Adipose tissue (tissue), 3 donors: Measurements from ENCODE around the gene LAMA3. TPM values are rescaled to one million over a fixed set of nuclear protein-coding genes. Genes with fewer than 3 reads are reported as not detected.
A peak's percentile ranks its signal among the peaks of the same experiment; 100 is the strongest.

Experiments
- H3K27ac ChIP-seq: one replicate; pipeline ENCODE4 v1.5.1; 2013; ENCODE audit warnings: low read depth, low read length
- WGBS, 3 donors: extraction: QIAGEN DNeasy Blood & Tissue Kit; methylation state at CpG; one replicate each; pipeline ENCODE4 v1.1.7; 2013; 5-methylcytosine and 5-hydroxymethylcytosine counted together
- polyA plus RNA-seq, 3 donors: library from polyadenylated mRNA; stranded (reverse); fragments of 200-250 nt; gene quantifications; one replicate each; pipeline ENCODE4 v1.2.3, GENCODE V29; 2013
- donor health status: healthy with polysubstance abuse.
- donor health status: Bipolar disorder and iron deficiency.
- donor health status: healthy.

LAMA3 gene
- polyA plus RNA-seq, 3 donors = 2.1 to 20.8 (median 6.2) TPM

DNA sequence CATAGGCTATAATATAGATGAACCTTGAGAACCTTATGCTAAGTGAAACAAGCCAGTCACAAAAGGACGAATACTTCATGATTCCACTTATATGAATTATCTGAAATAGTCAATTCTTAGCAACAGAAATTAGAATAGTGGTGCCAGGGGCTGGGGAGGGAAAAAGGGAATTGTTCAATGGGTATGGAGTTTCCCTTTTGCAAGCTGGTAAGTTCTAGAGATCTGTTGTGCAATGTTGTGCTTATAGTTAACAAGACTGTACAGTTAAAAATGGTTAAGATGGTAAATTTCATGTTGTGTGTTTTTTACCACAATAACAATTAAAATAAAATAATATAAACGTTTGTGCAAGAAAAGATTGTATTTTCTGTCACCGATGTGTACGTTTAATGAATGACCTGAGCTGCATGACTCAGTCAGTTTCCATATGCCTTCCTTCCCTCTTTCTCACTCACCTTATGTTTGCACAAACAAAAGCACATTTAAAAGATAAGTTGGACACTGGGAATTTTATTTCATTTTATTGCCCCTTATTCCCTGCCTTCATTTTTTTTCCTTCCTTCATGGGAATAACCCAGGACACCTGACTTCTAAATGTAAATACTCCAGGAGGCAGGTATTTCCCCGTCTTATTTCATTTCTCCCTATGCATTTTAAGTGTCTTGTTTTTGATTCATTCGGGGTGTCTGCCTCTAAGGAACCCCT, 181.6 kb downstream of the LAMA3 start:
- whole genome bisulfite sequencing, 3 donors = 61 to 67% (median 65%) methylated on average over 6 of the region's 6 CpGs
- H3K27ac ChIP-seq = no peak overlapping the region

DNA sequence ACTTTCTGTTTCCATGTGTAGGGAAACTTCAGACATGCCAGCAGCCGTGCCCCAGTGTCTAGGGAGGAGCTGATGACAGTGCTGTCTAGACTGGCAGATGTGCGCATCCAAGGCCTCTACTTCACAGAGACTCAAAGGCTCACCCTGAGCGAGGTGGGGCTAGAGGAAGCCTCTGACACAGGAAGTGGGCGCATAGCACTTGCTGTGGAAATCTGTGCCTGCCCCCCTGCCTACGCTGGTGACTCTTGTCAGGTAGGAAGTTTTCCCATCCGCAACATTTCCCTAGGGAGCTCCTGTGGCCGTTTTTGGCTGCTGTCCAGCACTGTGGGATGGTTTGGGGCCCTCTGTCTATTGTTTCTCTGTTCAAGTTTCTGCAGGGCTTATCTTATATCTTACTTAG, 182.2 kb downstream of the LAMA3 start:
- 42 to 61% (median 45%) methylated on average over 7 of the region's 7 CpGs for WGBS, 3 donors
- H3K27ac ChIP-seq = no peak overlapping the region

DNA sequence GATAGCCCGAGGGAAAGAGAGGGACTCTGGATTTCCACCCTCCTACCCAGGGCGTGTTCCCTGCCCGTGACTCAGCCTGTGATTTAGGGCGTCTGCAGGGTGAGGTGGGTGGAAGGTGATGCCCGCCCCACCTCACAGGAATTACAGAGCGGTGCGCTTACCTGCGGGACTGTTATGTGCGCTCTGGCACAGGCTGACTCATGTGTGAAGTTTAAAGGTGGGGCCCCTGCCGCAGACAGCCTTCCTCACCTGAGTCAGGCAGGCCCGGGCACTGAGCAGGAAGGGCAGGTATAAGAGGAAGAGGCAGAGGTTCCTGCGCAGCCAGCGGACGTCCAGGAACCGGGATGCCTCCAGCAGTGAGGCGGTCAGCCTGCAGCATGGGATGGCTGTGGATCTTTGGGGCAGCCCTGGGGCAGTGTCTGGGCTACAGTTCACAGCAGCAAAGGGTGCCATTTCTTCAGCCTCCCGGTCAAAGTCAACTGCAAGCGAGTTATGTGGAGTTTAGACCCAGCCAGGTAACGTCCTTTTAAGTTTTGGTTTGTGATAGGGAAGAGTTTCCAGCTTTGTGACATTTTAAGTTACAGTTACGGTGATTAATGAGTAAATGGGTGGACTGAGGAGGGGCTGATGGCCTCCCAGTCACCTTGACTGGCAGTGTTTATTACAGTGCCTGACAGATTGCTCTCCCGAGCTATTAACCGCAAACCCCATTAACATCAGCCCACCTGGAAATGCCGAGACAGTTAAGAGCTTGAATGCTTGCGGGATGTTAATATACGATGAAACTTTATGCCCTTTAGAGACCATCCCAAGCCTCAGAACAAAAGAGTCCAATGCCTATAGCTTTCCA, 183.7 kb downstream of the LAMA3 start:
- 69 to 81% (median 80%) methylated on average over 25 of the region's 25 CpGs for WGBS, 3 donors
- H3K27ac ChIP-seq = no peak overlapping the region

DNA sequence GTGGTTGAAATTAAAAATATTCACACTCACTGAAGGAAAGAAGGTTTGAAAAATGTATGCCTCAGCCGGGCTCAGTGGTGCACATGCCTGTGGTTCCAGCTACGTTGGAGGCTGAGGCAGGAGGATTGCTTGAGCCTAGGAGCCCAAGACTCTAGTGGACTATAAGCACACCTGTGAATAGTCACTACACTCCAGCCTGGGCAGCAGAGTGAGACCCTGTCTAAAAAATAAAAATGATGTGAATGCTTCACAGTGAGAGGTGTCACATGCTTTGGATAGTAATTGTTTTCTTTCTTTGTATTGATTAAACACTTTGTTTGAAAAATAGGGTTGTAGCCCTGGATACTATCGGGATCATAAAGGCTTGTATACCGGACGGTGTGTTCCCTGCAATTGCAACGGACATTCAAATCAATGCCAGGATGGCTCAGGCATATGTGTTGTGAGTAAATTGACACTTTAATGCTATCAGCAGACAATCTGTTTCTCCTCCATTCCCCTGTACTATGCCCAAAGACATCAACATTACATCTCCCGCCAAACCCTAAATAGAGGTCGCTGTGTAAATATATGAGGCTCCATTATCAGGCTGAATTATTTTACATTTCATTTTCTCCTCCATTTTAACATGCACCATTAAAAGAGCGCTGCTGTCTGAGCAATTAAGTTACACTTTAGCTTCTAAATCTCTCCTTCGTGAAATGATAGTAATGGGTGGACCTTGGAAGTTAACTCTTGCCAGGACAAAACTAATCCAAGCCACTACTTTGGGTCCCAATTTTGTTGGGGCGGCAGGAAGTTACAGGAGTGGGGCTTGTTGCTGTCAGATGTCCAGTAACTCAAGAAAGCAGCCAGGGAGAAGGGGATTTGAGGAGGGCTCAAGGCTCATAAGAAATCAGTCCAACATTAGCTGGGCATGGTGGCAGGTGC, 187.0 kb downstream of the LAMA3 start:
- no peak overlapping the region for H3K27ac ChIP-seq
- WGBS, 3 donors = 75 to 91% (median 90%) methylated on average over 11 of the region's 11 CpGs

DNA sequence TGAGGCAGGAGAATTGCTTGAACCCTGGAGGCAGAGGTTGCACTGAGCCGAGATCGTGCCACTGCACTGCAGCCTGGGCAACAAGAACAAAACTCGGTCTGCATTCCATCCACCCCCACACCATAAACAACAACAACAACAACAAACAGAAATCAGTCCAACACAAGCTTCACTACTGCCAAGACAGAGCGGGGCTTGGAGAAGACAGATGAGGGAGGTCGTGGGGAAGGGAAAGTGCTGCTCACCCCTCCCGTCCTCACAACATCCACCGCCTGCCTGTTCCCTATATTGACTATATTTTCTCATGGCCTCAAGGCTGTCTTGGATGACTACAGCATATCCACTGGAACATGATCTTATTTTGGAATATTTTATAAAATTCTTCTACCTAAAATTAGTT, 187.7 kb downstream of the LAMA3 start:
- WGBS, 3 donors = 90 to 93% (median 91%) methylated on average over 7 of the region's 7 CpGs

DNA sequence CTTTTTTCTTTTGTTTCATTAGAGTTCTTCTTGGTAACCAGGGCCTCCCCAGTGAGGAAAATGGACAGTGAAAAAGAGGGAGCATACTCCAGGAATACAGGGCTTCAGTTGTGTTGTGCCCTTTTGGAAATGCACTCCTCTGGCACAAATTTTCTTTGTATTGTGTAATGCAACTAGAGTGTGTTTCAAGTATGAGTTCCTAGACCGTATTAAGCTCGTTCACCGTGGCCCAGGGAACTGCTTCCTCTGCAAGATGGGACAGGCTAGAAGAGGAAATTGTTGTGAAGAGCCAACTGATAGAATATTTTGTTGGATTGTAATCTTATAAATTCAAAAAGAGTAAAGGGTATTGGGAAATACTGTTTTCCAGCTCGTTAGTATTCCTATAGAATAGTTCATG, 188.1 kb downstream of the LAMA3 start:
- WGBS, 3 donors = 56 to 90% (median 57%) methylated on average over 4 of the region's 4 CpGs

More for the DNA sequence above, 187.7 kb downstream of the LAMA3 start:
- H3K27ac ChIP-seq = no peak overlapping the region

DNA sequence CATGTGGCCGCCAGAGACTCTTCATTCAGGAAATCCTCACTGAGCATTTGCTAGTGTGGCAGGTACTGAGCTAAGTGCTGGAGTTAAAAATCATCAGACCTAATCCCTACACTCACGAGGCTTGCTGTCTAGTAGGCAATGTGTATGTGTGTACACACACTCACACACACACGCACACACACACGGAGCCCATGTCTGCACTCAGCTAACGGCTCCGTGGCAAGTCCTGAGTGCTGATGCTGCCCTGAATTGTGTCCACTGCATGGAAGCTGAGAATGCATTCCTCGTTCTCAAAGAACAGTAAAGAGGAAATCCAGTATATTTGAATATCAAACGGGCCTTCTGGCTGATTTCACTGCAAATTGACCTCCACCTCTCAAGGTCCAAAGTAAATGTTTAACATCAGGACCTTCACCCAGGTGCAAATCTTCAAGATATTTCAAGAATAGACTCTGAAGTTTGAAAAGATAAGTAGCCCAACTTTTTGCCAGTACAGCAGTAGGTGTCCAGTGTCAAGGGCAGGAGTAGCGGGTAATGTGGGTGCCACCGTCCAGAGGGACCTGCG, 189.2 kb downstream of the LAMA3 start:
- WGBS, 3 donors = 58 to 91% (median 91%) methylated on average over 11 of the region's 11 CpGs
- H3K27ac ChIP-seq = no peak overlapping the region

More for the DNA sequence above, 188.1 kb downstream of the LAMA3 start:
- no peak overlapping the region for H3K27ac ChIP-seq

DNA sequence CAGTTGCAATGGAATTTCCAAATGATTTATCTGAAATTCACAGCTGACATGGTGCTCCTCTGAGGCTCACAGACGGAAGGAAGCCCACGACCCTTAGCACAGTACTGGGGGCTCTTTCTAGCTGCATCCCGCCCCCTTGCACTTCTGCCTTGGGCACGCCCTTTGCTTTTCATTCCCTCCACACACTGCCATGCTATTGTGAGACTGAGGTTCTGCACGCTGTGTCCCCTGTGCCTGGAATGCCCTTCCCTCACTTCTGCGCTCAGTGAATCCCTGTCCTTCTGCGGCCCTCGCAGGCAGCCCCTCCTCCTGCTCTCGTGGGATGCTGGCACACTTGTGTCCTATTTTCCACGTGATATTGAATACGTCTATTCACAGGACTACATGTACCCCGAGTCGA, 189.9 kb downstream of the LAMA3 start:
- no peak overlapping the region for H3K27ac ChIP-seq
- 84 to 90% (median 87%) methylated on average over 13 of the region's 13 CpGs for WGBS, 3 donors

DNA sequence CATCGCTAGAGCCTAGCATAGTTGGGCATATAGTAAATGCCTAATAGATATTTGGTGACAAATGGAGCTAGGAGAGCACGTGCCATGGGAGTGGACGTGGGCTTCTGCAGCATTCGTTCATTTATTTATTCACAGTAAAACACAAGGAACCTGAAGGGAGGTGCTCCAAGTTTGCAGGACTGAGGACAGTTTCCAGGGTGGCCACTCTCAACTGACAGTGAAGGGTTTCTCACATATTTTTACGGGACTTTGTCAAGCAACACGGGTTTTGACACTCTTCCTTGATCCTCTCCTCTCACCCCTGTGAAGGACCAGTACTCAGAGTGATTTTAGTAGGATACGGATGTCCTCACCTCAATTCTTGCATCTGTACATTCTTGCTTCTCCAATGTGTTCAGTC, 190.3 kb downstream of the LAMA3 start:
- 93 to 95% (median 93%) methylated on average over 7 of the region's 7 CpGs for WGBS, 3 donors
- H3K27ac ChIP-seq = no peak overlapping the region

DNA sequence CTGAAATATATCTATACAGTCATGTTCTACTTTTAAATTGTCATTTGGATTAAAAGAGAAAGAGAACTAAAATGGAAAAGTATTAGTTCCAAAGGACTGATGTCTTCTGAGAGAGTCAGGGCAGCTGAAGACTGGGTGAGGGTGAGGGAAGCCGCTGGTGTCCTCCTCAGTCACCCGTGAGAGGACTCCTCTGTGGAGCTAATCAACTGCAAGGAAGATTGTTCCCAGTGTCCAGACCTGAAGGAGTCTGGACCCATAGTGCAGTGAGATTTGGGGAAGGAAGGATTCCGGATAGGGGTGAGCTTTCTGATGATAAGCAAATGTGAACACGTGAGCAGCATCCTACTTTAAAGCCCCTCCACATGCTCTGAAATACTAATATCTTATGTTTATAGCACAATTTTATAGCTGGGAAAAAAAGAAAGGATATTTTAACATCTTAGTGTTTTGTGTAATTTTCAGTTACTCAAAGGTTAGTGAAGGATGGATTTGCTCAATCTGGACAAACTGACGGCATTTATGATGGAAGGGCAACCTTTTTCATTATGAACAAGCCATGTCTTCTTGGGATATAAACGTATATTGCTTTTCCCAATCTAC, 190.8 kb downstream of the LAMA3 start:
- H3K27ac ChIP-seq = no peak overlapping the region
- WGBS, 3 donors = 93 to 96% (median 95%) methylated on average over 6 of the region's 6 CpGs

DNA sequence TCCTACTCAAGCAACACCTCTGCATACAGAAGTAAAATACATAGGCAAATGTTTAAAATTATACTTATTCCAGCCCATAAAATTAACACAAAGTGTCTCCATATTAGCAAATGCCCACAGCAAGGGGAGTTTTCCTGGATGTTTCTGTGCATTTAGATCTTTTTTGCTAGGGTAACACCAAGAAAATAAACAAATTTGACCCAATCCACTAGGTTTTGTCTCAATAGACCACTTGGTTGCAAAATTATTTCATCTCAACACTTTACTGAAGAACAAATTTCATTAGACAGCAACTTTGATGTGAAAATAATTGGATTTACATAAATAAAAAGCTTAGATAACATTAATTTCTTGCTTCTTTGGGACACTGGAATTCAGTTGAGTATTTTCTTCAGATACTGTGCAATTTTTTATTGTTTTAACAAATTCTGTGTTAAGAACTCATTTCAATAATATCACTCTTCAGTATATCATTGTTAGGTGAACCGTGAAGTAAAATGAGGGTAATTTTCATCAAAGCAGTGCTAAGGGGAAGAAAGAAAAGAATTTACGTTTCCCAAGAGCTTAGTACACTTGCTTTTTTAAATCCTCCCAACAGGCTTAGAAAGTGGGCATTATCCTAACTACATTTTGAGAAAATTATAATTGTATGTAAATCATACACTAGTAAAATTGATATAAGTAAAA, 191.8 kb downstream of the LAMA3 start:
- H3K27ac ChIP-seq = no peak overlapping the region
- WGBS, 3 donors = 87 to 97% (median 87%) methylated on average over 2 of the region's 2 CpGs

DNA sequence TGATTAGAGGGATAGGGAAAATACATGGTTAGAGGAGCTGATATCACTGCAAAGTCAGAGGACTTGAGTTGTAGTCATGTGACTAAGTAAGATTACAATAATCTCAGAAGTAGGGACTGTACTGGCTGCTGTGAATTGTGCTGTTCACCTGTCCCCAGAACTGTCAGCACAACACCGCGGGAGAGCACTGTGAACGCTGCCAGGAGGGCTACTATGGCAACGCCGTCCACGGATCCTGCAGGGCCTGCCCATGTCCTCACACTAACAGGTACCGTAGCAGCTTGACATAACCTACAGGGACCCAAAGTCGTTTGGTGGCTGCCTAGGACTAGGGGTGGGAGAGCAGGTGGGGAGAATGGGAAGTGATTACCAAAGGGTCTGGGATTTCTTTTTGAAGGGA, 192.5 kb downstream of the LAMA3 start:
- no peak overlapping the region for H3K27ac ChIP-seq
- 43 to 95% (median 88%) methylated on average over 8 of the region's 8 CpGs for WGBS, 3 donors

DNA sequence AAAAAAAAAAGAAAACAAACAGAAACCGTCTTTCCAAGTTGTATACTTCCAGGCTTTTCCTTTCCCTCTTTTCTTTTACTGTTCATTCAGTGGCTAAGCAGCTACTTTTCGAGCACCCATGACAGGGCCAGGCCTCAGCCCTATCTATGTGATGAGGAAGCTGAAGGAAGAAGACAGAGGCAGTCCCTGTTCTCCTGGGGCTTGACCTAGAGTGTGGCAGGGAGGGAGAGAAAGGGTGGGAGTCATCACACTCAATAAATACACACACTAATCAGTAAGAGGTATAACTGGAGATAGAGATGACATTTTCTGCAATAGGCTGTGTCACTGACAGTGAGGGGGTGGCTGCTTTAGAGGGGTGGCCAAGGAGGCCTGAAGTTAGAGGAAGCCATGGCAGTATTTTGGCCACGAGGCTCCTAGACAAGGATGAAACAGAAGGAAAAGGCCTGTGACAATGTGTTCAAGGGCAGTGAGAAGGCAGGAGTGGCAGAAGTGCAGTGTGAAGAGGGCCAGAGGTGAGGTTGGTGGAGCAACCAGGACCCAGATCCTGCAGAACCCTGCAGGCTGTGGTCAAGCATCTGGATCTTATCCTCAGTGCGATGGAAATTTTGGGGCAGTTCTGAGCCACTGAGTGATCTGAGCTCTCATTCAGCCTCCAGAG, 193.5 kb downstream of the LAMA3 start:
- WGBS, 3 donors = 94 to 95% (median 94%) methylated on average over 4 of the region's 4 CpGs

DNA sequence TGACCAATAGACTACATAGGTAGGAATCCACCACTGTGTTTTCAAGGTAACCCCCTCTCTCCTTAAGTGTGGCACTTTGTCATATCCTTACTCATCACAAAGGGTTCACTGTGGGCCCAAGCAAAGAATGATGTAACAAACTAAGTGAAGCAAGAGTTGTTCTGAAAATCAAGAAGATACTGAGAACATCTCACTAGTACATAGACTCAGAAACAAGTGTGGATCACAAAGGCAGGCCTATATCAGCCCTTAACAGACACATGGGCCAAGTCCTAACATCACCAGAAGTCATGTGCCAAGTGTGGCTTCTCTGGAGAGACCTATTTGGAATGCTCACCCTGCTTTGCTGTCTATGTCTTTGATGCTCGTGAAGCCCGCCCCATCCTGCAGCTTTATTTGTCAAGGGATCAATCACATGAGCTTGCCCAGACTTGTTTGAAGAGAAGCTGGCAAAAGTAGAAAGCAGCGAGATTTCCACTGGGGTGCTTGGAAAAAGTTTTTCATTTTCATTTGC, 194.1 kb downstream of the LAMA3 start:
- H3K27ac ChIP-seq = peak overlapping the region; percentile 28
- WGBS, 3 donors = 48 to 80% (median 63%) methylated on average over 3 of the region's 3 CpGs

More for the DNA sequence above, 193.5 kb downstream of the LAMA3 start:
- no peak overlapping the region for H3K27ac ChIP-seq

DNA sequence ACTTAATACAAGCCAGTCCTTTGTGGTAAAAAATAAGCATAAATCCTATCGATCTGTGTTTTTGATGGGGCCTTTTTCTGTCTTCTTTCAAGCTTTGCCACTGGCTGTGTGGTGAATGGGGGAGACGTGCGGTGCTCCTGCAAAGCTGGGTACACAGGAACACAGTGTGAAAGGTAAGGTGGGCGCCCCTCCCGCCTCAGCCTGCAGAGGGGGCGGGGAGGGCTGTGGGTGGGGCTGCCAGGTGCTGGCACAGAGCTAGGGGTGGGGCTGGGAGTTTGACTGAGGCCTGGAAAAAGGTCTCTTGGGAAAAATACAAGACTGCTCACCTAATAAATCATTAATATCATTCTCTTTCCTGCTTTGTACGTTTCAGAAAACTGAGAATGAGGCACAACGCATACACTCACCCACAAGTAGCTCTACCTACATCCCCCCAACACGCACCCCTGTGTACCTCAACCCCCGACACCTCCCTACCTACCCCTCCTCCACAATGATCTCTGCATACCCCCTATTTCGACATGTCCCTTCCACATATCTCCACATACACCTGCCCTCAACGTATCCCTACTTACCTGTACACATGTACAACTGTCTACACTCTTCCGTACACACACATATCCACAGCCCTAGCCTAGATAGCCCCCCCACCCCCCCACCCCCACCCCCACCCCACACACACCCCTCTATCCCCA, 195.6 kb downstream of the LAMA3 start:
- WGBS, 3 donors = 40 to 78% (median 66%) methylated on average over 13 of the region's 13 CpGs
- no peak overlapping the region for H3K27ac ChIP-seq

DNA sequence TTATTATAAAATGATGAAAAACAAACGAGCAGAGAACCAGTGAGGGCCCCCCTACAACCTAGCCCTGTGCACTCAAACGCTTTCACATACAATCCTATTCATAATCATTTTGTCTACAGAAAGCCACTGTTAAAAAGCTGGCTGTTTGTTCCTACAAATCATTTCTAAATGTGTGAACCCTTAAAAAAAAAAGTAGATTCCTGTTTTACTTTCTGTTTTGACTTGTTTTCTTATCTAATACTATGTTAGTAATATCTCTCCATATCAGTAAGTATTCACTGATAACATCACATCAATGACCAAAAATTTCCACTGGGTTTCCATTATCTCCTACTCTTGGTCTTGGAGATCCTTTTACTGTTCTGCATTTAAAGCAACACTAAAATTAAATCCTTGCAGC, 196.5 kb downstream of the LAMA3 start:
- WGBS, 3 donors = 45 to 65% (median 46%) methylated on average over 2 of the region's 2 CpGs
- no peak overlapping the region for H3K27ac ChIP-seq
